IMR-90 (cell line): ENCODE measurements around the gene SSNA1. TPM values are rescaled to one million over a fixed set of nuclear protein-coding genes. Genes with fewer than 3 reads are reported as not detected.

Experiments
- ATAC-seq: fragments of 200-7000 bp; cut with Tn5 transposase; 2 replicates; pipeline ENCODE4 v1.9.1; 2020; ENCODE audit warnings: low read depth, mild to moderate bottlenecking, moderate library complexity
- BruUV-seq: library from RNA; stranded (reverse); fragments of 400-500 nt; replicated peaks from 2 replicates; lab custom pipeline; 2021; lab: Mats Ljungman, UMichigan
- CTCF ChIA-PET: fragments of 300-600 bp; formaldehyde crosslinking; extraction: SDS; loops from one replicate; lab custom pipeline; 2021; ENCODE audit warnings: antibody characterized with exemption; lab: Yijun Ruan, JAX
- POLR2A ChIA-PET: fragments of 300-600 bp; sonication (Branson Sonifier 250); formaldehyde crosslinking; loops from one replicate; lab custom pipeline; 2022; ENCODE audit warnings: antibody characterized with exemption; ENCODE audit not compliant: unreplicated experiment; lab: Charles Lee
- DNase-seq: peaks from one replicate; pipeline ENCODE4 v3.0.0; 2013
- H2AFZ ChIP-seq: replicated peaks from 2 replicates; pipeline ENCODE3; 2013; ENCODE audit warnings: low read length, mild to moderate bottlenecking; ENCODE audit not compliant: poor library complexity
- H2AK5ac ChIP-seq: 2 replicates; pipeline ENCODE4 v1.6.1; 2013; ENCODE audit warnings: low read depth, low read length, inconsistent platforms
- H2AK9ac ChIP-seq: replicated peaks from 2 replicates; pipeline ENCODE3; 2013; ENCODE audit warnings: mild to moderate bottlenecking, low read depth, low read length, moderate library complexity; ENCODE audit not compliant: poor library complexity
- H2BK120ac ChIP-seq: 2 replicates; pipeline ENCODE4 v1.6.1; 2013; ENCODE audit warnings: low read depth, low read length, inconsistent platforms
- H2BK15ac ChIP-seq: 3 replicates; pipeline ENCODE4 v1.6.1; 2013; ENCODE audit warnings: low read depth, low read length, inconsistent platforms
- H2BK20ac ChIP-seq: 2 replicates; pipeline ENCODE4 v1.6.1; 2013; ENCODE audit warnings: low read depth, mild to moderate bottlenecking, inconsistent platforms, low read length, moderate library complexity
- H2BK5ac ChIP-seq: 2 replicates; pipeline ENCODE4 v1.6.1; 2013; ENCODE audit warnings: mild to moderate bottlenecking, low read depth, low read length, inconsistent platforms; ENCODE audit not compliant: poor library complexity, severe bottlenecking
- H3K14ac ChIP-seq: replicated peaks from 2 replicates; pipeline ENCODE4 v1.6.1; 2013; ENCODE audit warnings: low read depth, low read length, inconsistent platforms
- H3K18ac ChIP-seq: 2 replicates; pipeline ENCODE4 v1.6.1; 2013; ENCODE audit warnings: low read depth, low read length, control low read depth
- H3K23ac ChIP-seq: 2 replicates; pipeline ENCODE4 v1.6.1; 2013; ENCODE audit warnings: low read depth, low read length, inconsistent platforms
- H3K27ac ChIP-seq: 2 replicates; pipeline ENCODE4 v1.5.1; 2013; ENCODE audit warnings: mild to moderate bottlenecking, control low read depth, low read length; ENCODE audit not compliant: insufficient read depth
- H3K27me3 ChIP-seq: 2 replicates; pipeline ENCODE4 v1.6.1; 2013; ENCODE audit warnings: low read length; ENCODE audit not compliant: control insufficient read depth, insufficient read depth
- H3K36me3 ChIP-seq: 2 replicates; pipeline ENCODE4 v1.6.1; 2013; ENCODE audit warnings: low read length, mixed read lengths; ENCODE audit not compliant: control insufficient read depth, insufficient read depth
- H3K4ac ChIP-seq: 2 replicates; pipeline ENCODE4 v1.6.1; 2013; ENCODE audit warnings: low read depth, low read length, inconsistent platforms
- H3K4me1 ChIP-seq: 2 replicates; pipeline ENCODE4 v1.6.1; 2013; ENCODE audit warnings: low read length, mixed read lengths; ENCODE audit not compliant: control insufficient read depth, insufficient read depth
- H3K4me2 ChIP-seq: 2 replicates; pipeline ENCODE4 v1.6.1; 2013; ENCODE audit warnings: low read depth, mild to moderate bottlenecking, control low read depth, low read length, moderate library complexity
- H3K4me3 ChIP-seq: 2 replicates; pipeline ENCODE4 v1.5.1; 2013; ENCODE audit warnings: low read depth, mild to moderate bottlenecking, control low read depth, low read length, moderate library complexity; ENCODE audit not compliant: insufficient read depth
- H3K56ac ChIP-seq: 2 replicates; pipeline ENCODE4 v1.6.1; 2013; ENCODE audit warnings: low read length, inconsistent platforms; ENCODE audit not compliant: insufficient read depth; ENCODE audit errors: extremely low read depth
- H3K79me1 ChIP-seq, 2 experiments: 2 replicates each; pipeline ENCODE4 v1.6.1; 2013; ENCODE audit warnings: low read length in 2 of 2, inconsistent platforms in 1 of 2, low read depth in 1 of 2
- H3K9ac ChIP-seq: 2 replicates; pipeline ENCODE4 v1.6.1; 2013; ENCODE audit warnings: low read depth, low read length, control low read depth
- H3K9me1 ChIP-seq: 2 replicates; pipeline ENCODE4 v1.6.1; 2013; ENCODE audit warnings: low read length, inconsistent platforms; ENCODE audit not compliant: insufficient read depth
- H3K9me3 ChIP-seq: 2 replicates; pipeline ENCODE4 v1.6.1; 2013; ENCODE audit warnings: low read length; ENCODE audit not compliant: control insufficient read depth, insufficient read depth
- H4K20me1 ChIP-seq: 2 replicates; pipeline ENCODE4 v1.6.1; 2013; ENCODE audit warnings: low read length, inconsistent platforms; ENCODE audit not compliant: insufficient read depth
- H4K5ac ChIP-seq: 2 replicates; pipeline ENCODE4 v1.6.1; 2013; ENCODE audit warnings: mild to moderate bottlenecking, low read depth, low read length, control low read depth
- H4K8ac ChIP-seq, 2 experiments: 2 replicates each; pipeline ENCODE4 v1.6.1; 2013; ENCODE audit warnings: low read depth in 2 of 2, low read length in 2 of 2, control low read depth in 1 of 2, inconsistent platforms in 1 of 2
- H4K91ac ChIP-seq: 2 replicates; pipeline ENCODE4 v1.6.1; 2013; ENCODE audit warnings: low read depth, low read length, inconsistent platforms; ENCODE audit not compliant: insufficient read depth
- CEBPB ChIP-seq: IDR thresholded peaks from 2 replicates; pipeline ENCODE4 v1.6.1; 2012; ENCODE audit warnings: low read depth, low read length, improper control_type of control experiment
- CHD1 ChIP-seq: IDR thresholded peaks from 2 replicates; pipeline ENCODE4 v1.6.1; 2012; ENCODE audit warnings: low read depth, low read length, improper control_type of control experiment
- CTCF ChIP-seq: conservative IDR thresholded peaks from 2 replicates; pipeline ENCODE4 v1.5.1; 2012; ENCODE audit warnings: mild to moderate bottlenecking, low read depth, low read length, improper control_type of control experiment
- ELK1 ChIP-seq: fragments of 150-350 bp; IDR thresholded peaks from 2 replicates; pipeline ENCODE4 v1.6.1; 2016; ENCODE audit warnings: low read depth, mild to moderate bottlenecking, low read length, moderate library complexity, borderline replicate concordance
- FOS ChIP-seq: fragments of 150-350 bp; IDR thresholded peaks from 2 replicates; pipeline ENCODE4 v1.6.1; 2016; ENCODE audit warnings: low read depth, low read length
- MAFK ChIP-seq: IDR thresholded peaks from 2 replicates; pipeline ENCODE4 v1.6.1; 2012; ENCODE audit warnings: low read depth, low read length, improper control_type of control experiment
- MXI1 ChIP-seq: IDR thresholded peaks from 2 replicates; pipeline ENCODE4 v1.6.1; 2012; ENCODE audit warnings: low read depth, mild to moderate bottlenecking, low read length, moderate library complexity, borderline replicate concordance
- NFE2L2 ChIP-seq: fragments of 150-350 bp; IDR thresholded peaks from 2 replicates; pipeline ENCODE4 v1.6.1; 2016; ENCODE audit warnings: low read depth, mild to moderate bottlenecking, low read length
- RAD21 ChIP-seq: IDR thresholded peaks from 2 replicates; pipeline ENCODE4 v1.6.1; 2012; ENCODE audit warnings: low read length, improper control_type of control experiment
- RFX5 ChIP-seq: IDR thresholded peaks from 2 replicates; pipeline ENCODE4 v1.8.0; 2012; ENCODE audit warnings: low read depth, mild to moderate bottlenecking, low read length, moderate library complexity
- SMC3 ChIP-seq: fragments of 150-350 bp; IDR thresholded peaks from 2 replicates; pipeline ENCODE4 v1.6.1; 2016; ENCODE audit warnings: low read depth, mild to moderate bottlenecking, antibody characterized with exemption, low read length, moderate library complexity
- USF2 ChIP-seq: fragments of 150-350 bp; IDR thresholded peaks from 2 replicates; pipeline ENCODE4 v1.6.1; 2017; ENCODE audit warnings: mild to moderate bottlenecking, antibody characterized with exemption, low read length, low read depth
- WGBS, 2 experiments: methylation state at CpG; one replicate each; pipeline versions ENCODE4 v1.1.5 to v1.1.7; 2013; ENCODE audit warnings: missing lambda C conversion rate in 2 of 2; ENCODE audit not compliant: insufficient read length in 1 of 2; ENCODE audit errors: extremely low coverage in 2 of 2; 5-methylcytosine and 5-hydroxymethylcytosine counted together
- dilution Hi-C: fragments of 300-500 bp; cut with HindIII; formaldehyde crosslinking; loops from one replicate; pipeline ENCODE4 v1.14.3; 2018; ENCODE audit warnings: low sequenced_read_pairs; ENCODE audit not compliant: unreplicated experiment
- in situ Hi-C: fragments of 300-500 bp; cut with MboI; formaldehyde crosslinking; loops from 3 replicates; pipeline ENCODE4 v1.14.3; 2019; ENCODE audit warnings: low sequenced_read_pairs, inconsistent platforms, mixed read lengths
- intact Hi-C: fragments of 100-400 bp; cut with micrococcal nuclease; formaldehyde crosslinking; loops from 2 replicates; pipeline ENCODE4 v1.10.0; 2022
- polyA plus RNA-seq, 3 experiments: library from polyadenylated mRNA; depleted of rRNA; stranded (reverse); fragments of >200 nt; gene quantifications; 2 replicates each; pipeline ENCODE4 v1.2.3, GENCODE V29; 2012; ENCODE audit warnings: low replicate concordance in 1 of 3
- total RNA-seq: library from RNA; depleted of rRNA; stranded (reverse); fragments of >200 nt; gene quantifications from 2 replicates; pipeline ENCODE4 v1.2.3, GENCODE V29; 2012

Gene SSNA1
- total and polyA plus RNA-seq, 2 of the 4 experiments (the other 2 are of a cell fraction): 55.7 to 86.7 TPM

GRCh38 chr9:137198051-137198901, 9.8 kb downstream of the SSNA1 start:
- in situ Hi-C loops (no loop called here), intact Hi-C loops (no loop called here), dilution Hi-C loops (no loop called here)
- Histone ChIP-seq H4K91ac (no peak overlapping the region), H4K5ac (no peak overlapping the region), H3K36me3 (no peaks in the 10 kb centered on the region), H3K4me2 (peak overlapping the region; percentile 69; the same call in 1 of the 2 replicates), H3K23ac (peak overlapping the region; percentile 51; the same call in 1 of the 2 replicates), H3K4me1 (peaks cover 17% of the 10 kb centered on the region), H4K8ac (no peak overlapping the region), H3K27me3 (no peaks in the 10 kb centered on the region), H3K18ac (no peak overlapping the region), H2AK9ac (peak overlapping the region; percentile 89), H2BK5ac (no peak overlapping the region), H3K4ac (no peak overlapping the region), H3K9me1 (0 out of 2 replicates have a peak, but pooled peaks cover 2% of the 10 kb centered on the region), H3K27ac (no peak overlapping the region), H3K9me3 (no peaks in the 10 kb centered on the region), H2BK15ac (no peak overlapping the region), H3K56ac (no peak overlapping the region), H2AK5ac (no peak overlapping the region), H3K4me3 (no peak overlapping the region), H3K14ac (no peak overlapping the region), H2AFZ (no peak overlapping the region), H4K20me1 (peaks cover 34% of the 10 kb centered on the region), H2BK120ac (no peak overlapping the region), H3K79me1 (peaks cover 9 to 77% of the 10 kb centered on the region in 2 experiments), H3K9ac (no peak overlapping the region), H2BK20ac (no peak overlapping the region)
- TF ChIP-seq CHD1: no peak
- no peak for TF ChIP-seq CEBPB
- TF ChIP-seq FOS: no peak
- TF ChIP-seq CTCF: no peak
- TF ChIP-seq USF2: no peak
- no peak for TF ChIP-seq MXI1
- no peak for TF ChIP-seq RFX5
- TF ChIP-seq RAD21: no peak
- TF ChIP-seq NFE2L2: no peak
- no peak for TF ChIP-seq ELK1
- no peak for TF ChIP-seq SMC3
- no peak for TF ChIP-seq MAFK
- 89% methylated on average over 12 of the region's 19 CpGs; no CpG with 5 or more reads in 1 of the 2 experiments for WGBS, 2 experiments
- CTCF ChIA-PET: no interaction called here
- no TSS peak for BruUV-seq
- DNase-seq (no peak), ATAC-seq (no peak)
- POLR2A ChIA-PET: interaction anchor here (1.3 kb wide), 2 partner anchors 9 to 43 kb away, joined by 3 to 4 read pairs; partner anchors contain the start of genes SSNA1 and TUBB4B
